Panc1 (cell line): ENCODE data around the gene WSB1. TPM values are rescaled to one million over a fixed set of nuclear protein-coding genes. Genes with fewer than 3 reads are reported as not detected.

Source experiments
- ATAC-seq: fragments of 200-7000 bp; cut with Tn5 transposase; 2 replicates; pipeline ENCODE4 v1.9.1; 2020; ENCODE audit warnings: mild to moderate bottlenecking, moderate library complexity
- BruUV-seq: library from RNA; stranded (reverse); fragments of 400-500 nt; replicated peaks from 2 replicates; lab custom pipeline; 2021; lab: Mats Ljungman, UMichigan
- CTCF ChIA-PET: fragments of 300-600 bp; sonication (Branson Sonifier 250); formaldehyde crosslinking; loops from one replicate; lab custom pipeline; 2022; ENCODE audit warnings: antibody characterized with exemption; lab: Charles Lee
- POLR2A ChIA-PET: fragments of 300-600 bp; sonication (Branson Sonifier 250); formaldehyde crosslinking; loops from one replicate; lab custom pipeline; 2022; ENCODE audit warnings: antibody characterized with exemption; lab: Charles Lee
- DNase-seq: peaks from one replicate; pipeline ENCODE4 v3.0.0-alpha.2; 2010; ENCODE audit warnings: low read depth, low spot score
- H3K27ac ChIP-seq: 2 replicates; pipeline ENCODE4 v1.5.1; 2011; ENCODE audit warnings: mild to moderate bottlenecking, low read length, inconsistent platforms
- H3K27me3 ChIP-seq: fragments of 200-500 bp; sonication (Bioruptor generic); 2 replicates; pipeline ENCODE4 v1.6.0; 2014; ENCODE audit warnings: low read length, inconsistent platforms; ENCODE audit not compliant: control insufficient read depth, insufficient read depth
- H3K36me3 ChIP-seq: fragments of 200-500 bp; sonication (Bioruptor generic); 2 replicates; pipeline ENCODE4 v1.5.1; 2014; ENCODE audit warnings: inconsistent platforms, mild to moderate bottlenecking, low read length, moderate library complexity; ENCODE audit not compliant: control insufficient read depth, insufficient read depth
- H3K4me1 ChIP-seq: 2 replicates; pipeline ENCODE4 v1.5.1; 2011; ENCODE audit warnings: inconsistent platforms, mild to moderate bottlenecking, low read length, moderate library complexity; ENCODE audit not compliant: control insufficient read depth, insufficient read depth
- H3K4me3 ChIP-seq, 2 experiments: 2 replicates each; pipeline ENCODE4 v1.5.1; 2011 to 2012; ENCODE audit warnings: low read depth in 2 of 2, low read length in 2 of 2, mild to moderate bottlenecking in 2 of 2, inconsistent platforms in 1 of 2, moderate library complexity in 1 of 2
- H3K9me3 ChIP-seq: fragments of 200-500 bp; sonication (Bioruptor generic); 2 replicates; pipeline ENCODE4 v1.5.1; 2014; ENCODE audit warnings: low read depth, mild to moderate bottlenecking, inconsistent platforms, low read length, moderate library complexity; ENCODE audit not compliant: control insufficient read depth, insufficient read depth
- POLR2AphosphoS5 ChIP-seq: IDR thresholded peaks from 2 replicates; pipeline ENCODE4 v1.6.1; 2012; ENCODE audit warnings: mild to moderate bottlenecking, low read depth, low read length, moderate library complexity
- SIN3A ChIP-seq: IDR thresholded peaks from 2 replicates; pipeline ENCODE4 v1.6.1; 2012; ENCODE audit warnings: low read depth, mild to moderate bottlenecking, low read length, moderate library complexity, borderline replicate concordance; ENCODE audit not compliant: insufficient read depth
- TCF7L2 ChIP-seq: IDR thresholded peaks from 2 replicates; pipeline ENCODE4 v1.6.1; 2011; ENCODE audit warnings: mild to moderate bottlenecking, low read depth, low read length, inconsistent platforms
- in situ Hi-C: cut with HindIII; loops from 2 replicates; pipeline ENCODE4 v1.10.0; 2016; ENCODE audit warnings: low sequenced_read_pairs, low pct_unique_long_range_greater_than_20kb
- intact Hi-C: fragments of 100-400 bp; cut with micrococcal nuclease; formaldehyde crosslinking; loops from one replicate; pipeline ENCODE4 v1.10.0; 2022; ENCODE audit not compliant: unreplicated experiment
- total RNA-seq: library from RNA; stranded (reverse); gene quantifications from one replicate; pipeline ENCODE4 v1.2.1, GENCODE V29; 2021; ENCODE audit not compliant: unreplicated experiment
- TF ChIP-seq, protein P1 (sequence below), 2 experiments: IDR thresholded peaks; 2 replicates each; pipeline ENCODE4 v1.6.1; 2011 to 2012; ENCODE audit warnings: low read depth in 2 of 2, control low read depth in 1 of 2, low read length in 1 of 2, mild to moderate bottlenecking in 1 of 2, moderate library complexity in 1 of 2; ENCODE audit not compliant: insufficient read depth in 1 of 2
- TF ChIP-seq, protein P2 (sequence below): fragments of 450-650 bp; IDR thresholded peaks from 2 replicates; pipeline ENCODE4 v1.5.1; 2017; ENCODE audit warnings: mild to moderate bottlenecking

Gene WSB1
- total RNA-seq, 1 experiment from 2014 or later: 114 TPM

DNA sequence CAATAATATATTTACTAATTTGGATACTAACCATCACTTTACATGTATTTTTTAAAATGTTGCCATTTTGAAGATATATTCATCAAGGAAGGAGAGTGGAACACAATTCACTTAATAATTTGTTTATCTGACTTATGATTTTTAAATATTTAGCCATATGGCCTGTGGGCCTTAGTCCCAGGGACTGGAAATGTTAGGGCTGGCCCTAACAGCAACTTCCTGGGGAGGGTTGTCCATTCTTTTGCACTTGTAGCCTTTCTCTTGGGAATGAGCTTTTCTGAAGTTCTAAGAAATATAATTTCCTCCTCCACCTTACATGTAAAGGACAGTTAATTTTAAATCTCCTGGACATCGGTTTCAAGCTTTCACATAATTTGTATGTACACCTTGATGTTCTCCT, 27.7 kb upstream of the WSB1 start:
- in situ Hi-C loops: no loop called here
- no TSS peak for BruUV-seq

DNA sequence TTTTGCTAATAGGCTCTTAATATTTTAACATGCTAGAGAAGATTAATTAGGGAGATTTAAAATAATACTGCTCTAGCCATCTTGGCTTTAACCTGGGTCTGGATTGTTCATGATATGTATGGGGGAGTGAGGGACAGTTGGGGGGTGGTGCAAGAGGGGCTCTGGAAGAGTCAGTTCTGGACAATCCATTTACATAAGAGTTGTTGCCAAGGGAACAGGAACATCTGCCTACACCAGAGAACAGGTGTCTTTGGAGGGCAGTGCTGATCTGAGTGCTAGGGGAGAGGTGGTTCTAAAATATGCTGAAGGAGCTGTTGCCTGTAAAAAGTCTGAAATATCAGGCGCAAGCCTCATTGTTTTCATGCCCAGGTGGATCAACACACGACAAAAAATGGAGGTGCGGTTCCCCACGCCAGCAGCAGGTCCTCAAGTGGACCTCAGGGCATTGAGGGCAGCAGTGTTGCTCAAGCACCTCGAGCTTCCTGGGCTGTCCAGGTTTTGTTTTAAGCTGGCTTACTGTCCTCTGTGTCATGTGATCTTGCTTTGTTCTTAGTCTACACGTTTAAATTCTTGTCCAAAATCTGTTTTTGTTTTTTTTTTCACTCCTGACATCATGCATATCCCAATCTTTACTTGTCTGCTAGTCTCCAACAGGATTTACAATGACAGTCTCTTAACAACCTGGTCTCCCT, 25.4 kb upstream of the WSB1 start:
- H3K4me1 ChIP-seq: no peaks in the 10 kb centered on the region
- no peak for TF ChIP-seq POLR2AphosphoS5
- TF ChIP-seq, protein P1, sequence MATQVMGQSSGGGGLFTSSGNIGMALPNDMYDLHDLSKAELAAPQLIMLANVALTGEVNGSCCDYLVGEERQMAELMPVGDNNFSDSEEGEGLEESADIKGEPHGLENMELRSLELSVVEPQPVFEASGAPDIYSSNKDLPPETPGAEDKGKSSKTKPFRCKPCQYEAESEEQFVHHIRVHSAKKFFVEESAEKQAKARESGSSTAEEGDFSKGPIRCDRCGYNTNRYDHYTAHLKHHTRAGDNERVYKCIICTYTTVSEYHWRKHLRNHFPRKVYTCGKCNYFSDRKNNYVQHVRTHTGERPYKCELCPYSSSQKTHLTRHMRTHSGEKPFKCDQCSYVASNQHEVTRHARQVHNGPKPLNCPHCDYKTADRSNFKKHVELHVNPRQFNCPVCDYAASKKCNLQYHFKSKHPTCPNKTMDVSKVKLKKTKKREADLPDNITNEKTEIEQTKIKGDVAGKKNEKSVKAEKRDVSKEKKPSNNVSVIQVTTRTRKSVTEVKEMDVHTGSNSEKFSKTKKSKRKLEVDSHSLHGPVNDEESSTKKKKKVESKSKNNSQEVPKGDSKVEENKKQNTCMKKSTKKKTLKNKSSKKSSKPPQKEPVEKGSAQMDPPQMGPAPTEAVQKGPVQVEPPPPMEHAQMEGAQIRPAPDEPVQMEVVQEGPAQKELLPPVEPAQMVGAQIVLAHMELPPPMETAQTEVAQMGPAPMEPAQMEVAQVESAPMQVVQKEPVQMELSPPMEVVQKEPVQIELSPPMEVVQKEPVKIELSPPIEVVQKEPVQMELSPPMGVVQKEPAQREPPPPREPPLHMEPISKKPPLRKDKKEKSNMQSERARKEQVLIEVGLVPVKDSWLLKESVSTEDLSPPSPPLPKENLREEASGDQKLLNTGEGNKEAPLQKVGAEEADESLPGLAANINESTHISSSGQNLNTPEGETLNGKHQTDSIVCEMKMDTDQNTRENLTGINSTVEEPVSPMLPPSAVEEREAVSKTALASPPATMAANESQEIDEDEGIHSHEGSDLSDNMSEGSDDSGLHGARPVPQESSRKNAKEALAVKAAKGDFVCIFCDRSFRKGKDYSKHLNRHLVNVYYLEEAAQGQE (IDR thresholded peaks at IDR 0.05; ENCODE audit: insufficient read depth in 1 of 2, low read depth in 2 of 2, low read length in 1 of 2): no peak
- TF ChIP-seq, protein P2, sequence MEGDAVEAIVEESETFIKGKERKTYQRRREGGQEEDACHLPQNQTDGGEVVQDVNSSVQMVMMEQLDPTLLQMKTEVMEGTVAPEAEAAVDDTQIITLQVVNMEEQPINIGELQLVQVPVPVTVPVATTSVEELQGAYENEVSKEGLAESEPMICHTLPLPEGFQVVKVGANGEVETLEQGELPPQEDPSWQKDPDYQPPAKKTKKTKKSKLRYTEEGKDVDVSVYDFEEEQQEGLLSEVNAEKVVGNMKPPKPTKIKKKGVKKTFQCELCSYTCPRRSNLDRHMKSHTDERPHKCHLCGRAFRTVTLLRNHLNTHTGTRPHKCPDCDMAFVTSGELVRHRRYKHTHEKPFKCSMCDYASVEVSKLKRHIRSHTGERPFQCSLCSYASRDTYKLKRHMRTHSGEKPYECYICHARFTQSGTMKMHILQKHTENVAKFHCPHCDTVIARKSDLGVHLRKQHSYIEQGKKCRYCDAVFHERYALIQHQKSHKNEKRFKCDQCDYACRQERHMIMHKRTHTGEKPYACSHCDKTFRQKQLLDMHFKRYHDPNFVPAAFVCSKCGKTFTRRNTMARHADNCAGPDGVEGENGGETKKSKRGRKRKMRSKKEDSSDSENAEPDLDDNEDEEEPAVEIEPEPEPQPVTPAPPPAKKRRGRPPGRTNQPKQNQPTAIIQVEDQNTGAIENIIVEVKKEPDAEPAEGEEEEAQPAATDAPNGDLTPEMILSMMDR: no peak
- TF ChIP-seq TCF7L2: no peak
- no peak for TF ChIP-seq SIN3A
- H3K9me3 ChIP-seq: no peaks in the 10 kb centered on the region
- no peak overlapping the region for H3K27ac ChIP-seq
- ChIA-PET POLR2A (interaction anchor here (0.6 kb wide), 1 partner anchor 44 kb away, joined by 16 read pairs; no protein-coding TSS in a partner anchor), CTCF (no interaction called here)
- no peaks in the 10 kb centered on the region for H3K27me3 ChIP-seq
- no TSS peak for BruUV-seq
- in situ Hi-C loops: no loop called here
- no peaks in the 10 kb centered on the region for H3K36me3 ChIP-seq
- no peak overlapping the region for H3K4me3 ChIP-seq
- ATAC-seq (no peak), DNase-seq (no peak)
- intact Hi-C loops: no loop called here

More for the DNA sequence above, 27.7 kb upstream of the WSB1 start:
- H3K27ac ChIP-seq: no peak overlapping the region
- ChIA-PET POLR2A (no interaction called here), CTCF (no interaction called here)
- H3K36me3 ChIP-seq: no peaks in the 10 kb centered on the region
- no peak for TF ChIP-seq TCF7L2
- no peak for TF ChIP-seq POLR2AphosphoS5
- TF ChIP-seq, protein P1 (IDR thresholded peaks at IDR 0.05; ENCODE audit: insufficient read depth in 1 of 2, low read depth in 2 of 2, low read length in 1 of 2): no peak
- TF ChIP-seq, protein P2: no peak
- TF ChIP-seq SIN3A: no peak
- H3K9me3 ChIP-seq: no peaks in the 10 kb centered on the region
- intact Hi-C loops: no loop called here
- H3K27me3 ChIP-seq: no peaks in the 10 kb centered on the region
- no peak for DNase-seq
- ATAC-seq: no peak
- H3K4me1 ChIP-seq: no peaks in the 10 kb centered on the region
- no peak overlapping the region for H3K4me3 ChIP-seq
